Activated CD4-positive, alpha-beta T cell treated with anti-CD3 and anti-CD28 coated beads, Interleukin-2, amount 50 U/mL, for 1 hour (primary cell): ENCODE measurements around the gene NPC1.
"Not testable (repeated sequence)": the region's sequence is repeated elsewhere in the genome, so short reads cannot be mapped to it uniquely, and the experiment has no call there.

ENCODE experiments used
- DNase-seq: peaks from one replicate; pipeline ENCODE4 v3.0.0-alpha.2; 2020

The NPC1 gene

DNA sequence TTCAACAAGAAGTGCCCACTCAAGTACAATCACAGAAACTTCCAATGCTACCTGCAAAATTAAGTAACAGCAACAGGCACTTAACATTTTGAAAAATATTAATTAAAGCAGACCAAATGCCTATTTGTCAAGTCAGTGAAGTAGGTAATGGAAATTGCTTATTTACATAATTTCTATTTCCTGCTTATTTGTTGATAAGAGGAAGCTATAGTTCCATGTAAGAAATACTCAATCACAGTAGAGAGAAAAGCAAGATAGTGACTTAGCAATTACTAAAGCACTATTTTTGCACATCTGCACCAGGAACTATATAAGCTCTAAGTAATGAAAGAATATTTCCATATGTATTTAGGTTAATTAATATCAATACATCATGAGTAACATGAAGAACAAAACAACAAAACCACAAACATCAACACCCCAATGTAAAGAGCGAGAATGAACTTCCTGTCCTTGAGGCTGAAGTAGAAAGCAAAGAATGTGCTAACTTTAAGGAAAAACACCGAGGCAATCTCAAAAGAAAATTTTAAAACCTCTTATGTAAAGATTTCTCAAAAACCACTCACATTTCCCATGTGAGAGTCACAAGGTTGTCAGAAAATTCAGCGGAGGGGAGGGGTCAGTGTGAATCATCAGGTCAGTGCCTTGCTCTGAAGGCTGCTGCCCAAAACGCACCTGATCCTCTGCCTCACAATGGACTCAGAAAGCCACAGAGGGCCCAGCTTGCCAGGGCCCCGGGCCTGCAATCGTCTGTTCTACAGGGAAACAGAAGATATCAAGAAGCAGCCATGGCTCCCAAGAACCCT is 12.5 kb downstream of the NPC1 start:
- no peak for DNase-seq

DNA sequence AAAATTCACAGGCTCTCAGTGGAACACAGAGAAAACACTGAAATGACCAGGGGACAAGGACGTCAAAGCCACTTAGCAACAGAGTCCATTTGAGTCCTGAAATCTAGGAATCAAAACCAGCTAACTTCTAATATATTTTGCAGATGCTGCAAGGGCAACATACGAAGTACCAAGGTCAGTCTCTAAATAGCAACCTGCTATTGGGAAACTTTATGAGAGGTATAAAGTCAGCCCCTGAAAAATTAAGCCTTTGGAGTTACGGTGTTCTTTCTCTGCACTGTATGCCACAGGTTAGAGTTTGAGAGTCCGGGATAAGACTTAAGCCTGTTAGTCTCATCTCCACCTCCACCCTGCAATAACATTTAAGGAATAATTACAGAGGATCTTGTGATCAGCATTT is 13.3 kb downstream of the NPC1 start:
- DNase-seq, result no peak

DNA sequence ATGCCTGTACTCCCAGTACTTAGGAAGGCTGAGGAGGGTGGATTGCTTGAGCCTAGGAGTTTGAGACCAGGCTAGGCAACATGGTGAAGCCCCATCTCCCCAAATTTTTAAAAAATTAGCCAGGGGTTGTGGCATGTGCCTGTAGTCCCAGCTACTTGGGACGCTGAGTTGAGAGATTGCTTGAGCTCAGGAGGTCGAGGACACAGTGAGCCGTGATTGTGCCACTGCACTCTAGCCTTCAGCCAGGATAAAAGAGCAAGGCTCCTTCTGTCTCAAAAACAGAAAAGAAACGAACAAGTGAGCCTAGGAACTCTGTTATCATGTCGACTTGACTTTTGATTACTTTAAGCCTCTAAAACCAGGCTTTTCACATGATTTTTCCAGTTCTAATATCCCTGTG is 13.7 kb downstream of the NPC1 start:
- DNase-seq, result no peak

DNA sequence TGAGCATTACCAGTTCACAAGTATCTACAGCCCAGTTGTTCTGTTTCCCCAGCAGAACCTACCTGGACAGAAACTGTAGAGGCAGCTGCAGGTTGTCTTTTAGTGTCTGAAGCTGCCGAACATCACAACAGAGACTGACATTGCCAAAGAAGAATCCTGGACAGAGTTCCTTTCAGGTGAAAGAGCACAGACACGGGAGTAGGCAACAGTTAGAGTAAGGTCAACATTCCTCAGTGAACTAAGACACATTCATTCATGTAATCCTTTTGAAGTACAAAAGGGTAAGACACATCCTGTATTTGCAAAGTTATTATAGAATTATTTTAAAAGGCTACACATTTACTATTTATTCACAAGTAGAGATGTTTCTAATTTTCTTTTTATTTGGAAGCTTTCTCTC is 14.3 kb downstream of the NPC1 start:
- DNase-seq, result no peak

DNA sequence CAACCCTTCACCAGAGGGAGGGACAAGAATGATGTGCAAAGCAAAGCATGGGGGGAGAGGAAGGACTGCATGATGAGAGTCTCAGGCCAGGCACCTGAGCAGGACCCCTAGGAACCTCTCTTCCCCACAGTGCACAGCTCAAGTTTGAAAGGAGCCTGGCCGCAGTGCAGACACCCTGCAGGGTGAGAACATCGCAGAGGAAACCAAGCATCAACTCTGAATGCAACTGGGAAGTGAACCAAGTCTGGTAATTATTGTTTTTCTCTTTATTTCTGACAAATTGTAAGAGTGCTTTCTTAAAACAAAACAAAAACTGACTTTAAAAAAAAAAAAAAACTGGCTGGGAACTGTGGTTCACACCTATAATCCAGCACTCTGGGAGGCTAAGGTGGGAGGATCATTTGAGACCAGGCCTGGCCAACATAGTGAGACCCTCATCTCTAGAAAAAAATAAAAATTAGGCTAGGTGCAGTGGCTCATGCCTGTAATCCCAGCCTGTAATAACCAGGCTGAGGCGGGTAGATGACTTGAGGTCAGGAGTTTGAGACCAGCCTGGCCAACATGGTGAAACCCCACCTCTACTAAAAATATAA is 15.3 kb downstream of the NPC1 start:
- DNase-seq, result no peak

DNA sequence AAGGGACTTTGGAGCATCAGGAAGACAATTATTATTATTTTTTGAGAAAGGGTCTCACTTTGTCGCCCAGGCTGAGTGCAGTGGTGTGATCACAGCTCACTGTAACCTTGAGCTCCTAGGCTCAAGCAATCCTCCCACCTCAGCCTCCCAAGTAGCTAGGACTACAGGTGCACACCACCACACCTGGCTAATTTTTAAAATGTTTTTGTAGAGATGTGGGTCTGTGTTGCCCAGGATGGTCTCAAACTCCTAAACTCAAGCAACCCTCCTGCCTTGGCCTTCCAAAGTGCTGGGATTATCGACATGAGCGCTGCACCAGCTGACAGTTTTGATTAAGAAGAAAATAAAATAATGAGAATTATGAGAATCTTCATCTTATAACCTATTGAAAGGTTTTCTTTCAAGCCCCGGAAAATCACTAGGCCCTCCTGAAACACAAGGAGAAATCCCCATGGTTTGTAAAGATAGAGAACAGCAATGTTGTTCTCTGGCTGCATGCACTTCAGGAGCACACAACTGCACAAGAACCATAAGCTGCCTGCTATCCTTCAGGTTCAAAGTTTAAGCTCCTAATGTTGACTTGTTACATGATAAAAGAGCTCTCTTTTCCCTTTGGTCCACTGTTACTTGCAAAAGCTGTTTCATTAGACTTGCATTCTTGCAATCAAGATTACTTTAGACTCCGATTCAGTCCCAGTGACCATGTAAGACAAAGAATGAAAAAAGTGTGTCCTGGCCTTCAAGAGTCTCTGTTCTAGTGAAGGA is 16.8 kb downstream of the NPC1 start:
- DNase-seq, result no peak

DNA sequence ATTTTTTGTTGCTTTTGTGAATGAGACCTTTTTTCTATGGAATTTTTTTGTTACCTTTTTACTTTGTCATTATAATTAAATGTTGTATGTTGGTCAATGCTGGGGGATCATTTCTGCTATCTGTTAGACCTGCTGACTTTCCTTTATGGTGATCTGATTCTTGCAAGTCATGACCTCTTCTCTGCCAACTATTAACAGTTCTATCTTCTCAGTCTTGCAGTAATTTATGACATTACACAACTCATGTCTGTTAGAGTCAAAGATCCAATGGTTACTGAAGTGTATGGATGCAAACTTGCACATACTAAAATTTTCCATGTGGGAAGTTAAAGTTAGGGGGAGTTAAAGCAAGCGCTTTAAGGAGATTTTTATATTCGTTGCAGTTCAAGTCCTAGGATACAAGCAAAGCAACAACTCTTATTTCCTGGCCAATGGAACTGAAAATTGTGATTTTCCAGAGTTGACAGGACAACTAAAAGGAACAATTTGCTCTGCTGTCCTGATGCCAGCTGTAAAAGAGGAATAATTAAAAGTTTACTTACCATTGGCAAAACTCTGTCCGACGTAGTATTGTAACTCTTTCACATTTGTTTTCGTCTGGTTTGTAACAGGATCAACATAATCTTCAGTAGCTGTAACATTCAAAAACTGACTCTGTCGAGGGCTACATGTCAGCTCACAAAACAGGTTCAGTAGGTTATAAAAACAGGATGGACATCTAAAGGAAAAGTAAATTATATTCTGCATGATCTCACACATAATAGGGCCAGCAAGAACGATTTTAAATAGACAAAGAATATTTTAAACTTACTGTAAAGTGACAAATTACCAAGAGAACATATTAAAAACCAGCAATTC is 17.8 kb downstream of the NPC1 start:
- DNase-seq, result no peak

DNA sequence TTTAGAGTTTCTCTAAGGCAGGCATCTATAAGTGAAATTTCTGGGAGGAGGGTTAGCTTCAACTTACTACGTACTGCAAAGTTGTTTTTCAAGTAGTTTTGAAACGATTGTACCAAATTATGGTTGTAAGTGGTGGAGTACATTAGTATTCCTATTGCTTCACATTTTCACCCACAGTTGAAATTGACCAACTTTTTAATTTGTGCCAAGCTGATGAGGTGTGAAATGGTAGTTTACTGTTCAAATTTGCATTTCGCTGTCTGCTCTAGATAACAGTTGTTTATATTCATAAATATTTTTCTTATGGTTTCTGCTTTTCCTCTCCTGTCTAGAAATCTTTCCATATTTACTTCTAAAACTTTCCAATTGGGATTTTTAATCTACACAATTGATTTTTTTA is 18.6 kb downstream of the NPC1 start:
- no peak for DNase-seq

DNA sequence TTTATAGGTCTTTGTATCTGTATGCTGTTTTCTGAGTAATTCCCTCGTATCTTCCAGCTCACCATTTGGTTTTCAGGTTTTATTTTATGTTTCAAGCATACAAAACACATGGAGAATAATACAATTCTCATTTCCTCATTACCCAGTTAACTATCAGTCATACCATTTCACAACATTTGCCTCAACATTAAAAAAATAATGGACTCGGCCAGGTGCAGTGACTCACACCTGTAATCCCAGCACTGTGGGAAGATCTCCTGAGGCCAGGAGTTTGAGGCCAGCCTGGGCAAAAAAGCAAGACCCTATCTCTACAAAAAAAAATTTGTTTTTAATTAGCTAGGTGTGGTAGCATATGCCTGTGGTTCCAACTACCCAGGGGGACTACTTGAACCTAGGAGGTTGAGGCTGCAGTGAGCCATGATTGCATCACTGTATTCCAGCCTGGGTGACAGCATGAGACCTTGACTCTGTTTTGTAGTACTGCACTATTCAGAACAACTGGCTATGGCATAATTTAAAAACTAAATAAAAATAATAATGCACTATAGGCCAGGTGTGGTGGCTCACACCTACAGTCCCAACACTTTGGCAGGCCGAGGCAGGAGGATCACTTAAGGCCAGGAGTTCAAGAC is 20.3 kb downstream of the NPC1 start:
- DNase-seq, result no peak

DNA sequence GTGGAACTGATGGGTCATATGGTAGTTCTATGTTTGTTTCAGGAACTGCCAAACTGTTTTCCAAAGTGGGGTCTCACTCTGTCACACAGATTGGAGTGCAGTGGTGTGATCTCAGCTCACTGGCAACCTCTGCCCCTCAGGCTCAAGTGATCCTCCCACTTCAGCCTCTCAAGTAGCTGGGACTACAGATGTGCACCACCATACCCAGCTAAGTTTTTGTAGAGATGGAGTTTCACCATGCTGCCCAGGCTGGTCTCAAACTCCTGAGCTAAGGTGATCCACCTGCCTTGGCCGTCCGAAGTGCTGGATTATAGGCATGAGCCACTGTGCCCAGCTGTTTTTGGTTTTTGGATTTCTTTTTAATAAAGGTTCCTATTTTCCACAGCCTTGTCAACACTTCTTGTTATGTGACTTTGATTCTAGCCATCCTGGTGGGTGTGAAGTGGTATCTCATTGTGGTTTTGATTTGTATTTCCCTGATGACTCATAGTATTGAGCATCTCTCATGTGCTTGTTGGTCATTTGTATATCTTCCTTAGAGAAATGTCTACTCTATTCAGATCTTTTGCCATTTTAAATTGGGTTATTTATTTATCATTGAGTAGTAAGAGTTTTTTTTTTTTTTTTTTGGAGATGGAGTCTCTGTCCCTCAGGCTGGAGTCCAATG is 22.8 kb downstream of the NPC1 start:
- DNase-seq, result no peak

DNA sequence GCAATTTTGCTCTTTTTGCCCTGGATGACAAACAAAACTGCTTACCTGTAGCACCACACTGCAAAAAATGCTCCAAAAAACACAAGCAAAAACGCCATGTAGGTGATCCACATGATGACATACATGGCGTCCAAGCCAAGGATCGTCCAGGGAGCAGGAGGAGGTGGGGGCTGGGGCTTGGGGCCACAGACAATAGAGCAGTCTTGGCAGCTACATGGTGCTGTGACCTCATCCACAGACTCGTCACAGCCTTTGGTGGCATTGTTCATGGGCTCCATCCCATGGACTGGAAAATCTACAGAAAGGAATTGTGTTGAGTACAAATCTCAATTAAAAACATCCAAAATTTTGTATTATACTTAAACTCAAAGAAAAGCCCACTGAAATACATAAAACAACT is 26.1 kb downstream of the NPC1 start:
- no peak for DNase-seq

DNA sequence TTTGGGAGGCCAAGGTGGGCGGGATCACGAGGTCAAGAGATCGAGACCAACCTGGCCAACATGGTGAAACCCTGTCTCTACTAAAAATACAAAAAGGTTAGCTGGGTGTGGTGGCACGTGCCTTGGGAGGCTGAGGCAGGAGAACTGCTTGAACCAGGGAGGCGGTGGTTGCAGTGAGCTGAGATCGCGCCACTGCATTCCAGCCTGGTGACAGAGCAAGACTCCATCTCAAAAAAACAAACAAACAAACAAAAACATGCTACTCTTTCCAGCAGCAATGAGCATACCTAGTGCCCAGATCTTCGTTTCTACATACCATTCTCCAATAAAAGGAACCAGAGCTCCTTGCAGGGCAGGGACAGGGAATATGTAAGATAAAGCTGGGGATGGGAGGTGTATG is 28.8 kb downstream of the NPC1 start:
- not testable (repeated sequence) for DNase-seq

DNA sequence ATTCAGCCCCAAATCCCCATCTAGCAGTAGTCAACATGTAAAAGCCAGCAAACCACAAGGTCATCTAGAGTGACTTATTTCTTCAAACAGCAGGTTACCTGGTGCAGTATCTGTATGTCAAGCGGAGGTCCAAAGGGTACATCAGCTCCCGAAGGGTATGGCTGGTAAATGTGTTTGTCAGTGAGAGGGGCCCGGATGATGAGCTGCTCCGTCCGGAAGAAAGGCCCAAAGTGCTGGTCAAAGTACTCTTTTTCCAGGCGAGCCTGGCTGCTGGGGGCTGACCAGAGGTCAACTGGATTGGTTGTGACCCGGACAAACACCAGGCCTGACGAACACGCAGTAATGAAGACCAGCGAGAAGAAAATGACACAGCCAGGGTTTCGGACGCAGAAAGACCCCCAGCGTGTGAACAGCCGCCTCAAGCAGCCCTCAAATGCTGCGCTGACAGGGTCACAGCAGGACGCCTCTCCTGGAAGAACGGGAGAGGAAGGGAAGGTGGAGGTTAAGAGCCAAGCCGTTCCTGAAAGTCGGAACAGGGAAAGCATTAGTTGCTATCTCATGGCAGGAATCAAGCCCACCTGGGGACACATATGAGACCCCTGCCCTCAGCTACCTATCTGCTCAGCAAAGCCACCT is 30.0 kb downstream of the NPC1 start:
- no peak for DNase-seq

DNA sequence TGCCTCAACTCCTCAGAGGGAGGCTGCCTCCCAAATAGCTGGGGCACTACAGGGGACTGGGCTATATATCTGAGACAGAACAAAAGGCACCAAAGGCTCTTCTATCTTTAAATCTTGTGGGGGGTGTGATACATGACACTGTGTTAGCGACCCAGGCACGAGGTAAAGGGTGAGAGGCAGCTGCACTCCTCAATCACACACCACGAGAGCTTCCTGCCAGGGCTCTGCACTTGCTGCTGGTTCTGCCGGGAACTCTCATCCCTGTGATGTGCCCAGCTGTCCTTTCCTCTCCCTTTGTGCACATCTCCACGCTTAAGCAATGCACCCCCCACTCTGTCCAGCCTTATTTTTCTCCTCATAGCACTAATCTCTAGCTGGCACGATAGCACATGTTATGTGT is 32.4 kb downstream of the NPC1 start:
- DNase-seq, result no peak

DNA sequence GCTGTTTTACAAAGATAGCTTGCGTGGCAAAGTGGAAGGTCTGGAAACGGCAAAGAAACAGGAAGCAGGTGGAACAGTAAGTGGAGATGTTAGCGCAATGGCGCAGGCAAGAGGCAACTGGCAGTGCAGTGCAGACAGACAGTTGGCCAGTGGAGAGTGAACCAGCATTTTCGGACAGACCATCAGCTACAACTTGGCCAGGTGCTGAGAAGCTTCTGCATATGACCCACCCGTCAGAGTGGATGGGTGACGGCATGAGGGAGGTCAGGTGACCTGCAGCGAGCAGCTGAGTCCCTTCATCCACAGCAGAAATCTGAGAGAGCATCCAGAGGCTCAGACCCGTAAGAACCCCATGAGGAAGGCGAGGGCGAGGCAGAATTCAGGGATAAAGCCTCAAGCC is 33.8 kb downstream of the NPC1 start:
- no peak for DNase-seq

DNA sequence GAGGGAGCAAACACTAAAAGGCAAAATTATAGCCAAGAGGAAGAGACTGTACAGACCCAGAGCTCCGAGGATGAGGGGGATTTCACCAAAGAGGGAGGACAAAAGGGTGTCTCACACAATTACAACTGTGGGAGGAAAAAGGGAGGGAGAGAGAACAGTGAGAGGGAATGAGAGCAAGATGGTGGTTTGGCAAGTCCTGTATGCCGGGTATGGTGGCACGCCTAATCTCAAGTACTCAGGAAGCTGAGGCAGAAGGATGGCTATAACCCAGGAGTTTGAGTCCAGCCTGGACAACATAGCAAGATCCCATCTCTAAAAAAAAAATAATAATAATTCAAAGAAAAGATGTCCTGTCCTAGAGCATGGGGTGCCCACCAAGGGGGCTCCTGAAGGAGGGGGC is 34.3 kb downstream of the NPC1 start:
- DNase-seq, result no peak

DNA sequence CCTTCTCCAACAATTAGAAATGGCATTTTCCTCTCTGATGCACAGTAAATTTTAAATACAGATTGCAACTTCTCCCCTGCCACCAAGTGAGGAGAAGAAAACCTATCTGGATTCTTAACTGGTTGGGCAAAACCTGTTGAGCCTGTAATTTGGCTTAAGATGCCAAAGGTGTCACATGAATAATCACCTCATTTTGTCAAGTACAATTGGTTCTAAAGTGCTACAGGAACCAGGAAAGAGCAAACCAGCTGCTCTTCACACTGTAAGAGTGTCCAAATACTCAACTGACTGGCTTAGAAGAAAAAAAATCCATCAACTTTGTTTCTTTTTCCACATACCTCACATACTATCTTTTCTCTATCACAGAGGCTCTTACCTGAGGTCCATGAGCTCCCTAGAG is 35.4 kb downstream of the NPC1 start:
- DNase-seq, result no peak

DNA sequence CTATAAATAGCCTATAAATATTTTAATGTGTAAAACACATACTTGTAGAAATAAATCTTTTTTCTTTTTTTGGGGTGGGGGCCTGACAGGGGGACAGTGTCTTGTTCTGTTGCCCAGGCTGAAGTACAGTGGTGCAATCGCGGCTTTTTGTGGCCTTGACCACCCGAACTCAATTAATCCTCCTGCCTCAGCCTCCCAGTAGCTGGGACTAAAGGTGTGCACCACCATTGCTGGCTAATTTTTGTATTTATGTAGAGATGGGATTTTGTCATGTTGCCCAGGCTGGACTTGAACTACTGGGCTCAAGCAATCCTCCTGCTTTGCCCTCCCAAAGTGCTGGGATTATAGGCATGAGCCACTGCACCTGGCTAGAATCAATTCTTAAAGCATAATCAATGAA is 37.6 kb downstream of the NPC1 start:
- DNase-seq, result no peak

DNA sequence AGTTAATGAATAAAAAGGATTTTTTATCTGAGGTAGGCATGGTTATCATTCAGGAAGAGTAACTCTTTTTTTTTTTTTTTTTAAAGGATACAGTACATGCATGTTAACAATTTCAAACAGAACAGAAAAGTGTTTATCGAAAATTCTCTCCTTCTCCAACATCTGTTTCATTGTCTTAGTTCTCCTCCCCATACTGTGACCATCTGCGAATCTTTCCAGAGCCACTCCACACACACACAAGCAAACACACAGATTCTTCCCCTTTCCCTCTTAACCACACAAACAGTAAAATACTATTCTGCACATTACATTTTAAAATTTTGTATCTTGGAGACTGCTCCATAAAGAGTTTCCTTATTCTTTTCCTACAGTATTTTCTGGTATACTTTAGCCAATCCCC is 38.0 kb downstream of the NPC1 start:
- no peak for DNase-seq

DNA sequence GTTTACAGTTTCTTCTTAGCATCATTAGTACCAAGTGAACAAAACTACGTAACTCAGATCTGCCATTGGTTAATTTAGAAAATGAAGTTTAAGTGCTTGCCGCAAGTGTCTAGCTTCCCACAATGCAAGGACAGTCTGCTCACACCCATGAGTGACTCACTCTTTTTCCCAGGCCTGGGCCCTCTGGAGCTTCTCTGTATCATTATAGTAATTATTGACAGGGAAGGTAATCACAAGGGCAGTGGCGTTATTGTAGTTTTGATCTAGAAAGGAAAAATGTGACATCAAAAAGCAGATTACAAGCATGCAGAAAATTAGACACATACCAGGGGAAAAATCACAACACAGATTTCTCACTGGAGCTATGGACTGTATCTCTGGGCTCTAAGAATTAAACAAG is 38.5 kb downstream of the NPC1 start:
- DNase-seq, result no peak

DNA sequence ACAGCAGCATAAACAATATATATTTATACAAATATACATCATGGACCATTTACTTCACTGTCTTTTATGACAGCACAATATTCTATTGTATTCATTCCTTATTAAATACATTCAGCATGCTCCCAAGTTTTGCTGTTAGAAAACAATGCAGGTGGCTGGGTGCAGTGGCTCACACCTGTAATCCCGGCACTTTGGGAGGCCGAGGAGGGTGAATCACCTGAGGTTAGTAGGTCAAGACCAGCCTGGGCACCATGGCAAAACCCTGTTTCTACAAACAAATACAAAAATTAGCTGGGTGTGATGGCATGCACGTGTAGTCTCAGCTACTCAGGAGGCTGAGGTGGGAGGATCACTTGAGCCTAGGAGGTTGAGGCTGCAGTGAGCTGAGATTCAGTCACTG is 39.0 kb downstream of the NPC1 start:
- DNase-seq, result no peak
